ENCODE results near the gene SLC9A4. TPM values are rescaled to one million over a fixed set of nuclear protein-coding genes. Genes with fewer than 3 reads are reported as not detected.

The SLC9A4 gene
- total and polyA plus RNA-seq, 10 of the 15 experiments (the other 5 are each of a cell fraction or from before 2014, with no cell fraction given): 0.10 TPM; not detected in 9

GRCh38 chr2:102436323-102436722 lies 36.7 kb upstream of the SLC9A4 start (continued):
- 0 out of 3 replicates have a peak, but pooled peaks have one; percentile 12 for TF ChIP-seq POU2F2 (IDR thresholded peaks at IDR 0.05; ENCODE audit: borderline replicate concordance, low read depth, low read length)
- TF ChIP-seq EED (IDR thresholded peaks at IDR 0.05; ENCODE audit: low read depth): peak; percentile 98
- TF ChIP-seq FOS (IDR thresholded peaks at IDR 0.05; ENCODE audit: borderline replicate concordance, extremely low read depth, insufficient read length): no peak
- TF ChIP-seq, protein P1, sequence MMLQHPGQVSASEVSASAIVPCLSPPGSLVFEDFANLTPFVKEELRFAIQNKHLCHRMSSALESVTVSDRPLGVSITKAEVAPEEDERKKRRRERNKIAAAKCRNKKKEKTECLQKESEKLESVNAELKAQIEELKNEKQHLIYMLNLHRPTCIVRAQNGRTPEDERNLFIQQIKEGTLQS (IDR thresholded peaks at IDR 0.05; ENCODE audit: borderline replicate concordance, extremely low read depth, low read depth, low read length): no peak
- TF ChIP-seq NFIC (IDR thresholded peaks at IDR 0.05; ENCODE audit: low read depth, low read length): peak; percentile 80; the same call in 1 of the 2 replicates
- peak; percentile 93 to 94 for TF ChIP-seq IKZF2 (IDR thresholded peaks at IDR 0.05)
- TF ChIP-seq SREBF2 (IDR thresholded peaks at IDR 0.05; ENCODE audit: low read length): no peak
- TF ChIP-seq TCF12 (IDR thresholded peaks at IDR 0.05; ENCODE audit: low read depth, low read length): 0 out of 2 replicates have a peak, but pooled peaks have one; percentile 7
- peak; percentile 36; the same call in 1 of the 2 replicates for TF ChIP-seq IRF4 (IDR thresholded peaks at IDR 0.05; ENCODE audit: low read depth, low read length)
- no peak for TF ChIP-seq PAX5 (IDR thresholded peaks at IDR 0.05; ENCODE audit: borderline replicate concordance, low read depth, low read length)
- TF ChIP-seq BCL11A (IDR thresholded peaks at IDR 0.05; ENCODE audit: low read depth, low read length): 0 out of 2 replicates have a peak, but pooled peaks have one; percentile 37
- peak; percentile 27; the same call in 1 of the 2 replicates for TF ChIP-seq JUNB (IDR thresholded peaks at IDR 0.05)
- peak; percentile 55; the same call in 1 of the 2 replicates for TF ChIP-seq ATF2 (IDR thresholded peaks at IDR 0.05; ENCODE audit: low read length)
- TF ChIP-seq, protein P2, sequence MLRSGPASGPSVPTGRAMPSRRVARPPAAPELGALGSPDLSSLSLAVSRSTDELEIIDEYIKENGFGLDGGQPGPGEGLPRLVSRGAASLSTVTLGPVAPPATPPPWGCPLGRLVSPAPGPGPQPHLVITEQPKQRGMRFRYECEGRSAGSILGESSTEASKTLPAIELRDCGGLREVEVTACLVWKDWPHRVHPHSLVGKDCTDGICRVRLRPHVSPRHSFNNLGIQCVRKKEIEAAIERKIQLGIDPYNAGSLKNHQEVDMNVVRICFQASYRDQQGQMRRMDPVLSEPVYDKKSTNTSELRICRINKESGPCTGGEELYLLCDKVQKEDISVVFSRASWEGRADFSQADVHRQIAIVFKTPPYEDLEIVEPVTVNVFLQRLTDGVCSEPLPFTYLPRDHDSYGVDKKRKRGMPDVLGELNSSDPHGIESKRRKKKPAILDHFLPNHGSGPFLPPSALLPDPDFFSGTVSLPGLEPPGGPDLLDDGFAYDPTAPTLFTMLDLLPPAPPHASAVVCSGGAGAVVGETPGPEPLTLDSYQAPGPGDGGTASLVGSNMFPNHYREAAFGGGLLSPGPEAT (IDR thresholded peaks at IDR 0.05; ENCODE audit: low read depth): peak; percentile 87
- no peak for TF ChIP-seq TAF1 (IDR thresholded peaks at IDR 0.05; ENCODE audit: borderline replicate concordance, low read depth, low read length)
